GM23338 (cell line): ENCODE results near the gene SLC9A9. TPM values are rescaled to one million over a fixed set of nuclear protein-coding genes. Genes with fewer than 3 reads are reported as not detected.

Source experiments
- ATAC-seq: fragments of 200-7000 bp; cut with Tn5 transposase; 3 replicates; pipeline ENCODE4 v1.9.1; 2020
- DNase-seq: peaks from one replicate; pipeline ENCODE4 v3.0.0-alpha.2; 2015; ENCODE audit warnings: low spot score
- H2AFZ ChIP-seq: fragments of 200-600 bp; sonication (generic); 2 replicates; pipeline ENCODE4 v1.8.0; 2016; ENCODE audit warnings: antibody characterized with exemption, mild to moderate bottlenecking, moderate library complexity
- H3F3A ChIP-seq: fragments of 200-600 bp; sonication (generic); replicated peaks from 2 replicates; pipeline ENCODE4 v1.8.0; 2017; ENCODE audit warnings: antibody characterized with exemption, mixed run types, low read depth
- H3K27ac ChIP-seq: fragments of 200-600 bp; sonication (generic); 2 replicates; pipeline ENCODE4 v1.6.1; 2016; ENCODE audit warnings: low read depth
- H3K27me3 ChIP-seq: fragments of 200-600 bp; sonication (generic); 2 replicates; pipeline ENCODE4 v1.8.0; 2016; ENCODE audit warnings: mild to moderate bottlenecking, mixed run types, moderate library complexity; ENCODE audit not compliant: insufficient read depth
- H3K36me3 ChIP-seq: fragments of 200-600 bp; sonication (generic); 2 replicates; pipeline ENCODE4 v1.8.0; 2016; ENCODE audit warnings: mild to moderate bottlenecking; ENCODE audit not compliant: insufficient read depth
- H3K4me1 ChIP-seq: fragments of 200-600 bp; sonication (generic); 2 replicates; pipeline ENCODE4 v1.8.0; 2016; ENCODE audit warnings: mild to moderate bottlenecking, moderate library complexity; ENCODE audit not compliant: insufficient read depth
- H3K4me2 ChIP-seq: fragments of 200-600 bp; sonication (generic); 2 replicates; pipeline ENCODE4 v1.7.1; 2017; ENCODE audit warnings: mixed run types
- H3K4me3 ChIP-seq: fragments of 200-600 bp; sonication (generic); 2 replicates; pipeline ENCODE4 v1.6.1; 2016; ENCODE audit warnings: mixed run types
- H3K79me2 ChIP-seq: fragments of 200-600 bp; sonication (generic); replicated peaks from 2 replicates; pipeline ENCODE4 v1.8.0; 2017; ENCODE audit warnings: mild to moderate bottlenecking; ENCODE audit not compliant: insufficient read depth
- H3K9me2 ChIP-seq: fragments of 200-600 bp; sonication (generic); 2 replicates; pipeline ENCODE4 v1.8.0; 2017; ENCODE audit not compliant: insufficient read depth
- H4K20me1 ChIP-seq: fragments of 200-600 bp; sonication (generic); replicated peaks from 2 replicates; pipeline ENCODE4 v1.8.0; 2017; ENCODE audit warnings: mild to moderate bottlenecking; ENCODE audit not compliant: insufficient read depth
- H3K27ac Mint-ChIP-seq: 2 replicates; pipeline ENCODE4 v1.8.0; 2020; ENCODE audit warnings: inconsistent platforms, mild to moderate bottlenecking, moderate library complexity, mixed read lengths
- H3K27me3 Mint-ChIP-seq: 3 replicates; pipeline ENCODE4 v1.8.0; 2022; ENCODE audit warnings: low read depth, mild to moderate bottlenecking, moderate library complexity, mixed read lengths, inconsistent platforms; ENCODE audit not compliant: insufficient read depth, poor library complexity
- H3K36me3 Mint-ChIP-seq: 3 replicates; pipeline ENCODE4 v1.8.0; 2021; ENCODE audit warnings: low read depth, mild to moderate bottlenecking, inconsistent platforms, moderate library complexity, mixed read lengths
- H3K4me1 Mint-ChIP-seq: 3 replicates; pipeline ENCODE4 v1.8.0; 2020; ENCODE audit warnings: mild to moderate bottlenecking, inconsistent platforms, mixed read lengths
- H3K4me3 Mint-ChIP-seq: 3 replicates; pipeline ENCODE4 v1.8.0; 2021; ENCODE audit warnings: moderate library complexity, mild to moderate bottlenecking, inconsistent platforms, mixed read lengths
- H3K9me3 Mint-ChIP-seq: 3 replicates; pipeline ENCODE4 v1.8.0; 2020; ENCODE audit warnings: moderate library complexity, mild to moderate bottlenecking, inconsistent platforms, mixed read lengths
- CTCF ChIP-seq, 2 experiments: fragments of 200-600 bp in 1 of 2; sonication (generic) in 1 of 2; conservative IDR thresholded peaks; 2 replicates each; pipeline versions ENCODE4 v1.5.1 to v1.6.1; 2016 to 2017; ENCODE audit warnings: antibody characterized with exemption in 2 of 2, low read depth in 2 of 2, mild to moderate bottlenecking in 2 of 2, moderate library complexity in 1 of 2
- EZH2 ChIP-seq: fragments of 200-600 bp; sonication (generic); IDR thresholded peaks from one replicate; pipeline ENCODE4 v1.8.0; 2017; ENCODE audit warnings: antibody characterized with exemption, mild to moderate bottlenecking, low read depth; ENCODE audit not compliant: unreplicated experiment
- EZH2phosphoT487 ChIP-seq: fragments of 200-600 bp; sonication (generic); IDR thresholded peaks from one replicate; pipeline ENCODE4 v1.8.1; 2018; ENCODE audit warnings: antibody characterized with exemption; ENCODE audit not compliant: unreplicated experiment
- NANOG ChIP-seq: IDR thresholded peaks from 2 replicates; pipeline ENCODE4 v1.6.1; 2016; ENCODE audit warnings: antibody characterized with exemption, borderline replicate concordance
- ZNF114 ChIP-seq: fragments of 250-450 bp; sonication (Bioruptor Pico); IDR thresholded peaks from 2 replicates; pipeline ENCODE4 v1.5.0; 2020; ENCODE audit warnings: mild to moderate bottlenecking, moderate library complexity
- ZNF331 ChIP-seq: fragments of 250-450 bp; sonication (Bioruptor Pico); IDR thresholded peaks from 2 replicates; pipeline ENCODE4 v1.5.0; 2020; ENCODE audit warnings: low read depth, mild to moderate bottlenecking, moderate library complexity
- ZNF462 ChIP-seq: fragments of 250-450 bp; sonication (Bioruptor Pico); IDR thresholded peaks from 2 replicates; pipeline ENCODE4 v1.5.0; 2020; ENCODE audit warnings: mild to moderate bottlenecking, moderate library complexity
- polyA plus RNA-seq: library from polyadenylated mRNA; unstranded; fragments of >200 nt; fragmentation: Nextera tagmentation; extraction: Ambion mirVana; gene quantifications from 2 replicates; pipeline ENCODE4 v1.2.1, GENCODE V29; 2016
- total RNA-seq: library from RNA; depleted of rRNA; stranded (reverse); fragments of >200 nt; shearing (Covaris generic); gene quantifications from 2 replicates; pipeline ENCODE4 v1.2.3, GENCODE V29; 2014

The SLC9A9 gene
- total and polyA plus RNA-seq, 2 experiments from 2014 or later: 1.3 to 1.6 TPM

- TF ChIP-seq ZNF462 (no peak), EZH2phosphoT487 (no peak), EZH2 (no peak), ZNF331 (no peak), ZNF114 (CRISPR knock-in tag) (no peak), CTCF (conservative IDR thresholded peaks at IDR 0.05; ENCODE audit: low read depth in 2 of 2) (no peak)
Observed at GRCh38 chr3:143532091-143532490, 316.2 kb downstream of the SLC9A9 start (continued).

- no peaks in the 10 kb centered on the region for H3K36me3 ChIP-seq
- Mint-ChIP-seq H3K27ac (no peak overlapping the region), H3K36me3 (no peaks in the 10 kb centered on the region), H3K4me3 (no peak overlapping the region), H3K27me3 (no peaks in the 10 kb centered on the region), H3K4me1 (no peaks in the 10 kb centered on the region), H3K9me3 (no peaks in the 10 kb centered on the region)
- no peaks in the 10 kb centered on the region for H3K4me1 ChIP-seq
- DNase-seq: no peak
- no peak overlapping the region for H3K4me3 ChIP-seq
- H4K20me1 ChIP-seq: no peaks in the 10 kb centered on the region
- no peaks in the 10 kb centered on the region for H3K27me3 ChIP-seq
- H3F3A ChIP-seq: no peaks in the 10 kb centered on the region
- no peaks in the 10 kb centered on the region for H3K79me2 ChIP-seq
- no peak overlapping the region for H2AFZ ChIP-seq
- no peak overlapping the region for H3K27ac ChIP-seq
- peaks cover 7% of the 10 kb centered on the region for H3K9me2 ChIP-seq
- no peak overlapping the region for H3K4me2 ChIP-seq
- ATAC-seq: no peak
- TF ChIP-seq ZNF331 (no peak), NANOG (no peak), ZNF462 (no peak)
Observed at GRCh38 chr3:143531101-143531500, 317.2 kb downstream of the SLC9A9 start.
